Measurements from ENCODE around the gene GNGT2.
A peak's percentile ranks its signal among the peaks of the same experiment; 100 is the strongest.

GNGT2 gene

DNA sequence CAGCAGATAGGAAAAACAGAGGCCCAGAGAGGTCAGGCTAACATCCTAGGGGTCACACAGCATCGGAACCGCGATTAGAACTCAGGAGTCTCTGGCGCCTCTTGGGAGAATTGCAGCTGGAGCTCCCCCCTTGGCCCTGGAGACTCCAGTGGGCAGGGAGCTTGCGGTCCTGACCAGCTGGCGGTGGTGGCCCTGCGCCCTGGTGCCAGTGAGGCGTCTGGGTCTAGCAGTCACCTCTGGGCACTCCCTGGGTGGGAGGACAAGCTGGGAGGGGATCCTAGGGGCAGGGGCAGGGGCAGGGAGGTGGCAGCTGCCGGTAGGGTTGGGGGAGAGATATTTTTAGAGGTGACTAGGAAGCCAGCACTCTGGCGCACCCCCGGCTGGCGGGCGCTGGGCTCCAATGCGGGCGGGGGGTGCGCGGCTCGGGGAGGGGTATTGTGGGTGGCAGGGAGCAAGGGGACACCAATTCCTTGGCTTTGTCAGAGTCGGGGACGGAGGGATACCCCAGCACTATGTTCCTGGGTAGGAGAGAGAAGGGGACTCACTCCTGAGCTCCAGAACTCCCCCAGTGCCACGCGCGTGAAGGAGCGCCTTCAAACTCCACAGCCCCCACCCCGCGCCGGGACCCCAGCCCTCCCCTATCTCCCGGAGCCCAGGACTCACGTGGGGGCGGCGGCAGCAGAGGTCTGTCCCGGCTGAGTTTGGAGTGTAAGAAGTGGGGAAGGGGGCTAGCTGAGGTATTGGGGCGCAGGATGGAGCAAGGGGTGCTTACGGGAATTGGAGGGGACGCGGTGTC lies 19.6 kb upstream of the GNGT2 start:
- no peak for DNase-seq (ENCODE audit: low spot score)

DNA sequence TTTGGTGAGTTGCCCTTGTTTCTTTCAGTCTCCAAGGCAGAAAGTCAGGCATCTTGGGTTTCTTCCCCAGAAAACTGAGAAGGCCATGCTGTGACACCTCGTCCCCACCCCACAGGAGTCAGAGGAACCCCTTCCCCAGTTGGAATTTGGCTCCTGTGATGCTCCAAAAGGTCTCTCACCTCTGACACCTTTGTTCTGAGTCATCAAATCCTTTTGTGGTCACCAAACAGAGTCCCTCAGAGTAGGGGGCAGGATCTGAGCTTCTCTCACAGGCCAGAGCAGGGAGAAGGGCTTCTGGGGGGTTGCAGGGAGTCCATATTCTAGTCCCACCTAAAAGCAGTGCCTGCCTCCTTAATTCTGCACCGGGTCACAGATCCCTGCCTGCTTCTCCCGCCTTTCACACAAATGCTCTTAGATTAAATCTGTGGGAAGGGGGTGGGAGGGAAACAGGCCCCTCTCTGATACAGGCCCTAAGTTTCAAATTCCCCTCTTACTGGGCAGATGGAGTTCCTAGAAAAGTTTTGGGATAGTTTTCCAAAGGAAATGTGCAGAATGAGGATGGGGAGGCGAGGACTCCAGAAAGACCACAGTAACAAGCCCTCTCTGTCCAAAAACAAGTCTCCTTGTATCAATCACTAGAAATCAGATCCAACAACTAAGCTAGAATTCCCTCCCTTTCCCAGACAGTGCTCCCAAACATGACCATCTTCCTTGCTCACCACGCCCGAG lies 18.9 kb upstream of the GNGT2 start:
- DNase-seq (ENCODE audit: low spot score), result no peak

GRCh38 chr17:49227436-49228261 lies 17.3 kb upstream of the GNGT2 start:
- DNase-seq (ENCODE audit: low spot score), result peak; percentile 79

GRCh38 chr17:49226771-49227435 lies 16.5 kb upstream of the GNGT2 start:
- no peak for DNase-seq (ENCODE audit: low spot score)

GRCh38 chr17:49225554-49226236 lies 15.3 kb upstream of the GNGT2 start:
- no peak for DNase-seq (ENCODE audit: low spot score)

- no peak for DNase-seq (ENCODE audit: low spot score)
Measured at GRCh38 chr17:49224997-49225337, 14.6 kb upstream of the GNGT2 start.

- DNase-seq (ENCODE audit: low spot score), result no peak
Measured at GRCh38 chr17:49224198-49224996, 14.0 kb upstream of the GNGT2 start.

GRCh38 chr17:49223517-49224197 lies 13.3 kb upstream of the GNGT2 start:
- DNase-seq (ENCODE audit: low spot score), result no peak

GRCh38 chr17:49223168-49223516 lies 12.8 kb upstream of the GNGT2 start:
- DNase-seq (ENCODE audit: low spot score), result no peak

DNA sequence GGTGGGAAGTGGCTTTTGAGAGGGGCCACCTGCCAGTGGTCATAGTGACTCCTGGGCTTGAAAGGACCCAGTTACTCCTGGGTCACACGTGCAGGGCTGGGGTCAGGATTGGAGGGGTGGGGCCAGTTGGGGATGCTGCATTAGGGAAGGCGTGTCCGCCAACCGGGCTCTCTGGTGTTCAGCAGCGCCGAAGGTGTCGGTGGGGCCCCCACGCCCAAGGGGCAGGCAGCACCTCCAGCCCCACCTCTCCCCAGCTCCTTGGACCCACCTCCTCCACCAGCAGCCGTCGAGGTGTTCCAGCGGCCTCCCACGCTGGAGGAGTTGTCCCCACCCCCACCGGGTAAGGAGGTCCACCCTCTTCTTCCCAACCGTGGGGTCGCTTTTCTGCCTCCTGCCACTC lies 9.6 kb upstream of the GNGT2 start:
- DNase-seq (ENCODE audit: low spot score), result no peak

DNA sequence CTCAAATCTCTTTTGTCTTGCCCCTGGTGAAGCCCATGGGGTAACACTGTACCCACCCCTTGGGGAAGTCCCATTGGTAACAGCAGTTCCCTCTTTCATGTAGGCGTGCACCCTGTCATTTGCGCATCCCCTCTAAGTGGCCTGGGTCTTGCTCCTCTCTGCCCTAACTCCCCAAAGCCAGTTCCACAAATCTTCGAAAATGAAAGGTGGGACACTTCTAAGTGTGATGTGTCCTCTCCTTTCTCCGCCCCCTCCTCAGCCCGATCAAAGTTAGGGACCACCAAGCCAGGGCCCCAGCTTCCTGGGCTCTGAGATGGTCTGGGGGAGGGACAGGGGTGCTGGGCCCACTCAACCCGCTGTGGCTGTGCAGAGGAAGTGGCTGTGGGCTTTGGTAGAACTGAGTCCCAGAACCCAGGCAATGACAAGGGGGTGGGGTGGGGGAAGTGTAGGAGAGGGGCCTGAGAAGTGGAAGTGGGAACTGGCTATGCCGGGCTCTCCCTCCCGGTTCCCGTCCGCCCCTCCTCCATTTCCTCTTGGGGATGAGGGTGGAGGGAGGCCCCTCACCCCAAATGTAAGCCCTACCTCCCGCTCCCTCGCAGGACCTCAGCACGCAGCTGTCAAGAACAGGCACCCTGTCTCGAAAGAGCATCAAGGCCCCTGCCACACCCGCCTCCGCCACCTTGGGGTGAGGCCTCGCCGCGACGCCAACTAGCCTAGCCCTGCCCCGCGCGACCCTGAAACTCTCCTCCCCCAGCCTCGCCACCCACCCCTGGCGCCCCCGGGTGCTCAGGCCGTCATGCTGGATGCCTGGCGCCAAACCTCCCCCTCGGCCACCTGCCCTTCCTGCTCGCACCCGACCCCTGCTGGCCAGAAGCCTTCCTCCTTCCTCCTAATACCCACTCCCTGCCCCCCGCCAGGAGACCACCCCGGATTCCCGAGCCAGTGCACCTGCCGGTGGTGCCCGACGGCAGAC lies 8.9 kb upstream of the GNGT2 start:
- no peak for DNase-seq (ENCODE audit: low spot score)

- DNase-seq (ENCODE audit: low spot score), result no peak
Measured at GRCh38 chr17:49217651-49218413, 7.5 kb upstream of the GNGT2 start.

GRCh38 chr17:49216953-49217650 lies 6.7 kb upstream of the GNGT2 start:
- DNase-seq (ENCODE audit: low spot score), result no peak

DNA sequence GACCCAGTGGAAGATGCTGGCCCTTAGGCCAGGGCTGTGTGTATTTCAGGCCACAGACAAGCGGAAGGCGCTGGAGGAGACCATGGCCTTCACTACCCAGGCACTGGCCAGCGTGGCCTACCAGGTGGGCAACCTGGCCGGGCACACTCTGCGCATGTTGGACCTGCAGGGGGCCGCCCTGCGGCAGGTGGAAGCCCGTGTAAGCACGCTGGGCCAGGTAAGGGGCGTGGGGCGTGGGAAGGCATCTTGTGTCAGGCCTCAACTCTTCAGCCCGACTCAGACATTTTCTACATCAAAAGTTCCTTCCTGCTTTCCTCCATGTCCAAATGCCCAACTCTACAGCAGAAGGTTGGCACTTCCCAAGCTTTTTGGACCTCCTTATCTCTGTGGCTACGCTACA lies 6.1 kb upstream of the GNGT2 start:
- DNase-seq (ENCODE audit: low spot score), result no peak

GRCh38 chr17:49214676-49215360 lies 4.4 kb upstream of the GNGT2 start:
- no peak for DNase-seq (ENCODE audit: low spot score)

- DNase-seq (ENCODE audit: low spot score), result no peak
Measured at GRCh38 chr17:49213847-49214246, 3.5 kb upstream of the GNGT2 start.

DNA sequence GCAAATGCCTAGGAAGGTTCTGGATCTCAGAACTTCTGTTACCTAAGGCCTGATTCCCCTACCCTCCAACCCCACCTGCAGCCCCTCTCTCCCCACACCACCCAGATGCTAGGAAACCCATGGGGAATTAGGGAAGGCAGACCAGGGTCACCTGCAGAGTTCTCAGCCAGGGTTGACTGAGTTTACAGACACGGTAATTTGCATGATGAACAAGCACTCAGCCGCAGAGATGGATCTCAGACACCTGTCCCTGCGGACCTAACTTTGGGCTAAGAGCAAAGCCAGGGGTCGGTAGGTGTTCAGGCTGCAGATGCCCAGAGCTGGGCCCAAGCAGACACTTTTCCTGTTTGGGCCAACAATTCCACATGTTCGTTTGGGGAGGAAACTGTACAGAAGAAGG lies 3.0 kb upstream of the GNGT2 start:
- DNase-seq (ENCODE audit: low spot score), result no peak

Measured in SK-N-DZ (cell line).